ENCODE results near the gene PTMS.
"Not testable (repeated sequence)": the region's sequence is repeated elsewhere in the genome, so short reads cannot be mapped to it uniquely, and the experiment has no call there.

The PTMS gene

DNA sequence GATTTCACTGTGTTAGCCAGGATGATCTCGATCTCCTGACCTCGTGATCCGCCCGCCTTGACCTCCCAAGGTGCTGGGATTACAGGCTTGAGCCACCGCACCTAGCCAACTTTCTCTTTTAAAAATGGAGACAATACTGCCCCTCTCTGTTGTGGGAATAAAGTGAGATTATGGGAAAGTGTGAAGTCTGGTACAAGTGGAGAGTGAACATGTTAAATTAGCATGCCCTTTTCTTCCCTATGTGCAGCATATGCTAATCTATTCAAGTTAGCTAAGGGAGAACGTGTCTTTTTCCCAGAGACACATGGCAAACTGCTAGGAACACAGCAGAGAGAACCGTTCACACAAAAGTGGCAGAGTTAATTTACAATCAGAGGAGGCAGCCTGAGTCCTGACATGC, 40.8 kb upstream of the PTMS start:
- Histone ChIP-seq H3K4me3 (ENCODE audit: low read depth, low read length) (no peak overlapping the region), H3K4me1 (no peaks in the 10 kb centered on the region), H3K27me3 (no peaks in the 10 kb centered on the region), H3K36me3 (peaks cover 17% of the 10 kb centered on the region), H3K9me3 (no peaks in the 10 kb centered on the region)
- TF ChIP-seq, protein P1, sequence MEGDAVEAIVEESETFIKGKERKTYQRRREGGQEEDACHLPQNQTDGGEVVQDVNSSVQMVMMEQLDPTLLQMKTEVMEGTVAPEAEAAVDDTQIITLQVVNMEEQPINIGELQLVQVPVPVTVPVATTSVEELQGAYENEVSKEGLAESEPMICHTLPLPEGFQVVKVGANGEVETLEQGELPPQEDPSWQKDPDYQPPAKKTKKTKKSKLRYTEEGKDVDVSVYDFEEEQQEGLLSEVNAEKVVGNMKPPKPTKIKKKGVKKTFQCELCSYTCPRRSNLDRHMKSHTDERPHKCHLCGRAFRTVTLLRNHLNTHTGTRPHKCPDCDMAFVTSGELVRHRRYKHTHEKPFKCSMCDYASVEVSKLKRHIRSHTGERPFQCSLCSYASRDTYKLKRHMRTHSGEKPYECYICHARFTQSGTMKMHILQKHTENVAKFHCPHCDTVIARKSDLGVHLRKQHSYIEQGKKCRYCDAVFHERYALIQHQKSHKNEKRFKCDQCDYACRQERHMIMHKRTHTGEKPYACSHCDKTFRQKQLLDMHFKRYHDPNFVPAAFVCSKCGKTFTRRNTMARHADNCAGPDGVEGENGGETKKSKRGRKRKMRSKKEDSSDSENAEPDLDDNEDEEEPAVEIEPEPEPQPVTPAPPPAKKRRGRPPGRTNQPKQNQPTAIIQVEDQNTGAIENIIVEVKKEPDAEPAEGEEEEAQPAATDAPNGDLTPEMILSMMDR (IDR thresholded peaks at IDR 0.05; ENCODE audit: low read depth, low read length) = no peak
- DNase-seq = no peak

DNA sequence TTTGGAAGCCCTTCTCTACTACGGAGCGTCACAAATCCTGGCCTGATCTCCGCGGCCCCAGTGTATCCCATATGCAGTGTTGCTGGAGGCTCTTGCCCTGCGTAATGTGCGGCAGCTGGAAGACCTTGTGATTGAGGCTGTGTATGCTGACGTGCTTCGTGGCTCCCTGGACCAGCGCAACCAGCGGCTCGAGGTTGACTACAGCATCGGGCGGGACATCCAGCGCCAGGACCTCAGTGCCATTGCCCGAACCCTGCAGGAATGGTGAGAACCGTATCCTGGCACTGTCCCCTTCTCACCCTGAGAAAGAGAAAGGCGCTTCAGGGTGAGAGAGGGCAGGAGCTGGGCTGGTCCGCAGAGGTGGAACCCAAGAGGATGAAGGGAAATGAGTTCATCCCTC, 37.0 kb upstream of the PTMS start:
- DNase-seq = no peak
- Histone ChIP-seq H3K4me3 (ENCODE audit: low read depth, low read length) (no peak overlapping the region), H3K36me3 (peaks cover 28% of the 10 kb centered on the region), H3K27me3 (no peaks in the 10 kb centered on the region), H3K4me1 (no peaks in the 10 kb centered on the region), H3K9me3 (no peaks in the 10 kb centered on the region)
- TF ChIP-seq, protein P1 (IDR thresholded peaks at IDR 0.05; ENCODE audit: low read depth, low read length) = no peak

DNA sequence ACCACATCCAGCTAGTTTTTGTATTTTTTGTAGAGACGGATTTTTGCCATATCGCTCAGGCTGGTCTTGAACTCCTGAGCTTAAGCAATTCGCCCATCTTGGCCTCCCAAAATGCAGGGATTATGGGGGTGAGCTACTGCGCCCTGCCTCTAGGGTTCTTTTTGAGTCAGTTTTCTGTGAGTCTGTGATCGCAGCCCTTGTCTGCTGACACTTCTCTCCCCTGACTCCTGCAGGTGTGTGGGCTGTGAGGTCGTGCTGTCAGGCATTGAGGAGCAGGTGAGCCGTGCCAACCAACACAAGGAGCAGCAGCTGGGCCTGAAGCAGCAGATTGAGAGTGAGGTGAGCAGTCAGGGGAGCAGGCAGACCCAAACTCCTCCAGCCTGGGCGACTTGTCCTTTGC, 36.0 kb upstream of the PTMS start:
- Histone ChIP-seq H3K27me3 (no peaks in the 10 kb centered on the region), H3K4me3 (ENCODE audit: low read depth, low read length) (no peak overlapping the region), H3K36me3 (peaks cover 28% of the 10 kb centered on the region), H3K4me1 (no peaks in the 10 kb centered on the region), H3K9me3 (no peaks in the 10 kb centered on the region)
- DNase-seq = no peak
- TF ChIP-seq, protein P1 (IDR thresholded peaks at IDR 0.05; ENCODE audit: low read depth, low read length) = no peak

DNA sequence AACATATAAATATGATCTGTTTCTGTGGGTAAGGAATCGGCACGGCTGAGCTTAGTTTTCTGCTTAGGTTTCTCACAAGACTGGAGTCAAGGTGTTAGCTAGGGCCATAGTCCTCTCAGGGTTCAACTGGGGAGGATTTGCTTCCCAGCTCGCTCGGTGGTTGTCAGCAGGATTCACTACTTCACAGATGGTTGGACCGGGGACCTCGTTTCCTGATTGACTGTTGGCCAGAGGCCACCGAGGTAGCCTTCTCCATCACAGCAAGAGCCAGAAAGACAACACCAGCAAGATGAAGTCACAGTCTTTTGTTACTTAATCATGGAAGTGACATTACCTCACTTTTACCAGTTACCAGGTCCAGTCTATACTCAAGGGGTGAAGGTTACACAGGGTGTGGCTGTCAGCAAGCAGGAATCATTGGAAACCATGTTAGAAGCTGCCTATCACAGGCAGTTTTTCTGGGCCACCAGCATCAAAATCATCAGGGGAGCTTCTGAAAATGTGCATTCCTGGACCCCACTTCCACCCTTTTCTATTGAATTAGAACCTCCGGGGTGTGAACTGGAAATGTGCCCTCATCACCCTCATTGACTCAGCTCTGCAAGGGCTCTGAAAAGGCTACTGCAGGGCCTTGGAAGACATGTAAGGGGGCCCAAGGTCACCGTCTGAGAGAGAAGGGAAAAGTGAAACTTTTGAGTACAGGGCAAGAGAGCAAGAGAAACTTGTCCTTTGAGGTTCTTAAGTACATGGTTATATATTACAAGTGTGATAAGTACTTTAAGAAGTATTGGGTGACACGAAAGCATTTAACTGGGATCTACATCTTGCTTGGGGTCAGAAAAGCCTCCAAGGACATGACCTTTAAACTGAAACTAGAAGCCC, 31.4 kb upstream of the PTMS start:
- H3K4me1 ChIP-seq = peaks cover 3% of the 10 kb centered on the region
- no peaks in the 10 kb centered on the region for H3K27me3 ChIP-seq
- H3K9me3 ChIP-seq = no peaks in the 10 kb centered on the region
- DNase-seq = no peak
- no peak overlapping the region for H3K4me3 ChIP-seq (ENCODE audit: low read depth, low read length)
- H3K36me3 ChIP-seq = peaks cover 17% of the 10 kb centered on the region
- TF ChIP-seq, protein P1 (IDR thresholded peaks at IDR 0.05; ENCODE audit: low read depth, low read length) = no peak

DNA sequence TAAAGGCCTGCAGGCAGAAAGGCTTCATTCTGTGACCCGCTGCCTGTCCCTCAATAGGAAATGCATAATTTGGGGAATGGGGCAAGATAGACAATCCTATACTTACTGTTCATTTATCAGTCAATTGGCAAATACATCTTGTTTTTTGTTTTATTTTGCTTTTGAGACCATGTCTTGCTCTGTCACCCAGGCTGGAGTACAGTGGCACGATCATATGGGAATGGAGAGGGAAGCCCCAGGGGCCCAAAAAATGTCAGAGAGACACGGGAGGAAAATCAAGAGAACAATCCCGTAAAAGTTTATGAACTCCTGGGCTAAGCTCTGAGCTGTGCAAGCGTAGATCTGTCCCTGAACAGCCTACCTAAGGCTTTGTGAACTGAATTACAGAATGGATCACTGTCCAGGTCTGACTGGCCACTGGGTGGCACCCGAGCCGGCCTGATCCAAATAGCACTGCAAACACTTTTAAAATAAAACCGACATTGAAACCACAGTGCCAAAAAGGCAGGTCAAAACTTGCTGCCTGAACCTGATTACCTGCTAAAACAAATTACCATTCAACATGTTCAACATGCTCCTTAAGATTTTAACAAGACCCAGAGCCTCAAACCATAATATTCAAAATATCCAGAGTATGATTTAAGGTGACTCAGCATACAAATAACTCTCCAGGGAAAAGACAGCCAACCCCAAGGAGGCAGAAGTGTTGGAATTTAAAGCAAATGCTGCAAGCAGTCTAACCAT, 30.5 kb upstream of the PTMS start:
- Histone ChIP-seq H3K4me1 (peaks cover 3% of the 10 kb centered on the region), H3K36me3 (peaks cover 8% of the 10 kb centered on the region), H3K27me3 (no peaks in the 10 kb centered on the region), H3K9me3 (no peaks in the 10 kb centered on the region), H3K4me3 (ENCODE audit: low read depth, low read length) (no peak overlapping the region)
- peak; percentile 72 for DNase-seq
- TF ChIP-seq, protein P1 (IDR thresholded peaks at IDR 0.05; ENCODE audit: low read depth, low read length) = peak; percentile 88

DNA sequence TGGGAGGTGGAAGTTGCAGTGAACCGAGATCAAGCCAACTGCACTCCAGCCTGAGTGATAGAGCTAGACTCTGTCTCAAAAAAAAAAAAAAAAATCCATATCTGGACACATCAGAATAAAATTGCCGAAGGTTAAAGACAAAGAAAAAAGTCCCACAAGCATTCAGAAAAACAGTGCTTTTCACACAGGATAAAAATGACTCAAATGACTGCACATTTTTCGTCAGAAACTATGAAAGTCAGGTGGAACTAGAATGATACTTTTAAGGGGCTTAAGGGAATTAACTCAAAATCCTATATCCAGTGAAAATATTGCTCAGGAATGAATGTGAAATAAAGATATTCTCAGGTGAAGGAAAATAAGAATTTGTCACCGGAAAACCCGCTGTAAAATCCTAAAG, 29.4 kb upstream of the PTMS start:
- no peak overlapping the region for H3K4me3 ChIP-seq (ENCODE audit: low read depth, low read length)
- H3K4me1 ChIP-seq = peaks cover 3% of the 10 kb centered on the region
- H3K27me3 ChIP-seq = no peaks in the 10 kb centered on the region
- no peak for DNase-seq
- H3K9me3 ChIP-seq = no peaks in the 10 kb centered on the region
- no peaks in the 10 kb centered on the region; the same call in 1 of the 2 replicates for H3K36me3 ChIP-seq
- TF ChIP-seq, protein P1 (IDR thresholded peaks at IDR 0.05; ENCODE audit: low read depth, low read length) = no peak

DNA sequence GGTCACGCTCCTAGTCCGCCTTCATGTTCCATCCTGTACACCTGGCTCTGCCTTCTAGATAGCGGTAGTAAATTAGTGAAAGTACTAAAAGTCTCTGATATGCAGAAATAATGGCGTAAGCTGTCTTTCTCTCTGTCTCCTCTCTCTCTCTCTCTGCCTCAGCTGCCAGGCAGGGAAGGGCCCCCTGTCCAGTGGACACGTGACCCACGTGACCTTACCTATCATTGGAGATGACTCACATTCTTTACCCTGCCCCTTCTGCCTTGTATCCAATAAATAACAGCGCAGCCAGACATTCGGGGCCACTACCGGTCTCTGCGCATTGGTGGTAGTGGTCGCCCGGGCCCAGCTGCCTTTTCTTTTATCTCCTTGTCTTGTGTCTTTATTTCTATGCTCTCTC, 24.1 kb upstream of the PTMS start:
- H3K4me3 ChIP-seq (ENCODE audit: low read depth, low read length); H3K27me3 ChIP-seq; H3K36me3 ChIP-seq; DNase-seq; H3K9me3 ChIP-seq: not testable (repeated sequence)
- peaks cover 11% of the 10 kb centered on the region for H3K4me1 ChIP-seq
